ENCODE measurements around the gene RBM20.

DNA sequence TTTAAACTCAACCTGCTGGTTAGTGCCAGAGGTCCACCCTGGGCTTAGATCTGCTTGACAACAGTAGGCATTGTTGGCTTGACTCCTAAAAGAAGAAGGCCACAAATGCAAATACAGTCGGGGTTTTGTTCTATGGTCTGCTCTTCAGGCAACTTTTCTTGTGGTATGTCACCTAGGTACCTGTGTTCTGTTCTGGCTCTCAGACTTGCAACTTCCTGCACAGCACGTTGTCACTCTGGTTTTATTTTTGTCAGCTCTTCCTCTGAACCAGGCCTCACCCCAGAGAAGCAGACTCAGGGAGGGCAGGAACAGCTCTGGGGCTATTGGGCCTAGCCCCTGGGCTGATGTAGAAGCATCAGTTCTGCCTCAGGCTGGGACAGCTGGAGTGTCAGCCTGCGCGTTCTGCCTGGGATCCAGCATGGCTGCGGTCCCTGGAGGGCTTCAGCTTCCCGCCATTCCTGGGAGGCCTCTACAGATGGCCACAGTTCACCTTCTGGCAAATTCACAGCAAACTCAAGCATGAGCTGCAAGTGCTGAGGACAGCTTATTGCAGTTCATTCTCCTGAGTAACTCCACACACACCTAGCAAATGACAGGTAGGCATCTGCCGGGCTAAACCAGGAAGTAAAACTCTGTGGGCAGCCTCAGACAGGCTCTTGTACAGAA lies 216.6 kb downstream of the RBM20 start:
- TF ChIP-seq, protein P1, sequence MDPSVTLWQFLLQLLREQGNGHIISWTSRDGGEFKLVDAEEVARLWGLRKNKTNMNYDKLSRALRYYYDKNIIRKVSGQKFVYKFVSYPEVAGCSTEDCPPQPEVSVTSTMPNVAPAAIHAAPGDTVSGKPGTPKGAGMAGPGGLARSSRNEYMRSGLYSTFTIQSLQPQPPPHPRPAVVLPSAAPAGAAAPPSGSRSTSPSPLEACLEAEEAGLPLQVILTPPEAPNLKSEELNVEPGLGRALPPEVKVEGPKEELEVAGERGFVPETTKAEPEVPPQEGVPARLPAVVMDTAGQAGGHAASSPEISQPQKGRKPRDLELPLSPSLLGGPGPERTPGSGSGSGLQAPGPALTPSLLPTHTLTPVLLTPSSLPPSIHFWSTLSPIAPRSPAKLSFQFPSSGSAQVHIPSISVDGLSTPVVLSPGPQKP (IDR thresholded peaks at IDR 0.05; ENCODE audit: low read depth, low read length): no peak
- TF ChIP-seq HOXA7 (CRISPR knock-in tag; IDR thresholded peaks at IDR 0.05) (no peak), RARB (CRISPR knock-in tag; IDR thresholded peaks at IDR 0.05) (no peak), NR3C1 (IDR thresholded peaks at IDR 0.05) (no peak), POLR2A (IDR thresholded peaks at IDR 0.05; ENCODE audit: low read length) (no peak), FOSL2 (IDR thresholded peaks at IDR 0.05) (no peak), FOSL2 (CRISPR knock-in tag; IDR thresholded peaks at IDR 0.05) (no peak), RNF2 (IDR thresholded peaks at IDR 0.05; ENCODE audit: borderline replicate concordance, low read depth) (no peak), CHD4 (IDR thresholded peaks at IDR 0.05; ENCODE audit: borderline replicate concordance) (no peak), BHLHE40 (IDR thresholded peaks at IDR 0.05; ENCODE audit: low read depth, low read length) (no peak)
- TF ChIP-seq, protein P2, sequence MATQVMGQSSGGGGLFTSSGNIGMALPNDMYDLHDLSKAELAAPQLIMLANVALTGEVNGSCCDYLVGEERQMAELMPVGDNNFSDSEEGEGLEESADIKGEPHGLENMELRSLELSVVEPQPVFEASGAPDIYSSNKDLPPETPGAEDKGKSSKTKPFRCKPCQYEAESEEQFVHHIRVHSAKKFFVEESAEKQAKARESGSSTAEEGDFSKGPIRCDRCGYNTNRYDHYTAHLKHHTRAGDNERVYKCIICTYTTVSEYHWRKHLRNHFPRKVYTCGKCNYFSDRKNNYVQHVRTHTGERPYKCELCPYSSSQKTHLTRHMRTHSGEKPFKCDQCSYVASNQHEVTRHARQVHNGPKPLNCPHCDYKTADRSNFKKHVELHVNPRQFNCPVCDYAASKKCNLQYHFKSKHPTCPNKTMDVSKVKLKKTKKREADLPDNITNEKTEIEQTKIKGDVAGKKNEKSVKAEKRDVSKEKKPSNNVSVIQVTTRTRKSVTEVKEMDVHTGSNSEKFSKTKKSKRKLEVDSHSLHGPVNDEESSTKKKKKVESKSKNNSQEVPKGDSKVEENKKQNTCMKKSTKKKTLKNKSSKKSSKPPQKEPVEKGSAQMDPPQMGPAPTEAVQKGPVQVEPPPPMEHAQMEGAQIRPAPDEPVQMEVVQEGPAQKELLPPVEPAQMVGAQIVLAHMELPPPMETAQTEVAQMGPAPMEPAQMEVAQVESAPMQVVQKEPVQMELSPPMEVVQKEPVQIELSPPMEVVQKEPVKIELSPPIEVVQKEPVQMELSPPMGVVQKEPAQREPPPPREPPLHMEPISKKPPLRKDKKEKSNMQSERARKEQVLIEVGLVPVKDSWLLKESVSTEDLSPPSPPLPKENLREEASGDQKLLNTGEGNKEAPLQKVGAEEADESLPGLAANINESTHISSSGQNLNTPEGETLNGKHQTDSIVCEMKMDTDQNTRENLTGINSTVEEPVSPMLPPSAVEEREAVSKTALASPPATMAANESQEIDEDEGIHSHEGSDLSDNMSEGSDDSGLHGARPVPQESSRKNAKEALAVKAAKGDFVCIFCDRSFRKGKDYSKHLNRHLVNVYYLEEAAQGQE (IDR thresholded peaks at IDR 0.05): no peak
- TF ChIP-seq, protein P3, sequence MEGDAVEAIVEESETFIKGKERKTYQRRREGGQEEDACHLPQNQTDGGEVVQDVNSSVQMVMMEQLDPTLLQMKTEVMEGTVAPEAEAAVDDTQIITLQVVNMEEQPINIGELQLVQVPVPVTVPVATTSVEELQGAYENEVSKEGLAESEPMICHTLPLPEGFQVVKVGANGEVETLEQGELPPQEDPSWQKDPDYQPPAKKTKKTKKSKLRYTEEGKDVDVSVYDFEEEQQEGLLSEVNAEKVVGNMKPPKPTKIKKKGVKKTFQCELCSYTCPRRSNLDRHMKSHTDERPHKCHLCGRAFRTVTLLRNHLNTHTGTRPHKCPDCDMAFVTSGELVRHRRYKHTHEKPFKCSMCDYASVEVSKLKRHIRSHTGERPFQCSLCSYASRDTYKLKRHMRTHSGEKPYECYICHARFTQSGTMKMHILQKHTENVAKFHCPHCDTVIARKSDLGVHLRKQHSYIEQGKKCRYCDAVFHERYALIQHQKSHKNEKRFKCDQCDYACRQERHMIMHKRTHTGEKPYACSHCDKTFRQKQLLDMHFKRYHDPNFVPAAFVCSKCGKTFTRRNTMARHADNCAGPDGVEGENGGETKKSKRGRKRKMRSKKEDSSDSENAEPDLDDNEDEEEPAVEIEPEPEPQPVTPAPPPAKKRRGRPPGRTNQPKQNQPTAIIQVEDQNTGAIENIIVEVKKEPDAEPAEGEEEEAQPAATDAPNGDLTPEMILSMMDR (IDR thresholded peaks at IDR 0.05): no peak
- TF ChIP-seq, protein P4, sequence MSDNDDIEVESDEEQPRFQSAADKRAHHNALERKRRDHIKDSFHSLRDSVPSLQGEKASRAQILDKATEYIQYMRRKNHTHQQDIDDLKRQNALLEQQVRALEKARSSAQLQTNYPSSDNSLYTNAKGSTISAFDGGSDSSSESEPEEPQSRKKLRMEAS (IDR thresholded peaks at IDR 0.05): no peak

Data from A549 (cell line).